GM12873 (cell line): ENCODE measurements around the gene OR4D11.

Experiments
- CTCF ChIP-seq: IDR thresholded peaks from 2 replicates; pipeline ENCODE4 v1.5.1; 2012; ENCODE audit warnings: low read depth, mild to moderate bottlenecking, moderate library complexity, low read length, control low read depth; ENCODE audit not compliant: insufficient read depth; ENCODE audit errors: missing control alignments

Gene OR4D11

DNA sequence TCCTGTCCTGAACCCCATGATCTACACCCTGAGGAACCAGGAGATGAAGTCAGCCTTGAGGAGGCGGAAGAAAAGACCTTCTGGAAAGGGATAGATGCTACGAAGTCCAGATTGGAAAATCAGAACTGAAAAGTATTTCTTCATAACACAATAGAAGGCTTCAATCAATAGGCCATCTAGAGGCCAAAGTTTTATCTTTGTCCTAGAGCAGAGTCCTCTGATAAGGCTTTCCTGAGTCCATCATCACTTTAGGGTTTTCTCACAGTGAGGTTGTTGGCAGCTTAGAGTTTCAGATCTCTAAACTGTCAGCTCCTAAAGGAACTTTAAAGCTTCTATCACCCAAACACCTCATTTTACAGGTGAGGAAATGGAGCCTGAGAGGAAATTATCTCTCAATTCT, 29.2 kb downstream of the OR4D11 start:
- TF ChIP-seq CTCF: no peak

GRCh38 chr11:59534676-59535075, 31.3 kb downstream of the OR4D11 start:
- no peak for TF ChIP-seq CTCF

- TF ChIP-seq CTCF: no peak
Measured at GRCh38 chr11:59542142-59542810, 38.9 kb downstream of the OR4D11 start.

DNA sequence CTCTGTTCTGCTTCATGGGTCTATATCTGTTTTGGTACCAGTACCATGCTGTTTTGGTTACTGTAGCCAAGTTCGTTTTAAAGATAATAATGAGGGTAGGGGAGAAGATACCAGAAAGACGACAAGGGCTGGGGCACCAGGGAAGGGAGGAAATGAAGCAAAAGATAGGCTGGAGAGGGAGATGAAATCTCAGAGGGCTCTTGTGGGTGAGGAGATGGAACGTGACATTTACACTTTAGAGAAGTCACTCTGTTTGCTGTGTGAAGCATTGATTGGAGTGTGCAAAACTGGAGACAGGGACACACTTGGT, 41.4 kb downstream of the OR4D11 start:
- no peak for TF ChIP-seq CTCF

DNA sequence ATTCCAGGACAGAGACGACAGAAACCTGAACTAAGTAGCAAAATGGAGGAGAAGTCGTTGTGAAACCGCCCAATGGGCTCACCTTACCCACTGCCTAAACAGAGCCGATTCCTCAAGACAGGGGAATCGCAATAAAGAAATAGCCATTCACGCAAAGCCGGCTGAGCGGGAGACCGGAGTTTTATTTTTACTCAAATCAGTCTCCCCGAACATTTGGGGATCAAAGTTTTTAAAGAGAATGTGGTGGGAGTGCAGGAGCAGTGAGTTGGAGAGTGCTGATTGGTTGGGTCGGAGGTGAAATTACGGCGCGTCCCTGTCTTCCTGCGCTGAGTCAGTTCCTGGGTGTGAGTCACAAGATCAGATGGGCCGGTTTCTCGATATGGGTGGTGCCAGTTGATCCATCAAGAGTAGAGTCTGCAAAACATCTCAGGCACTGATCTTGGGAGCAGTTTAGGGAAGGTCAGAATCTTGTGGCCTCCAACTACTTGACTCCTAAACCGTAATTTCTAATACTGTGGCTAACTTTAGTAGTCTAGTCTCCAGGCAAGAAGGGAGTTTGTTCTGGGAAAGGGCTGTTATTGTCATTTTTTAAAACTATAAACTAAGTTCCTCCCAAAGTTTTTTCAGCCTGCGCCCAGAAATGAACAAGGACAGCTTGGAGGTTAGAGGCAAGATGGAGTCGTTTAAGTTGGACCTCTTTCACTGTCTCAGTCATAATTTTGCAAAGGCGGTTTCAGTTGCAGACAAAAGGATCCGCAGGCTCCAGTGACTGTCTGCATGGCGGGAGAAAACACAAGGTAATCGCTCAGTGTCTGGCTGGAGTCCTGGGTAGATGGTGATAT, 42.0 kb downstream of the OR4D11 start:
- no peak for TF ChIP-seq CTCF

DNA sequence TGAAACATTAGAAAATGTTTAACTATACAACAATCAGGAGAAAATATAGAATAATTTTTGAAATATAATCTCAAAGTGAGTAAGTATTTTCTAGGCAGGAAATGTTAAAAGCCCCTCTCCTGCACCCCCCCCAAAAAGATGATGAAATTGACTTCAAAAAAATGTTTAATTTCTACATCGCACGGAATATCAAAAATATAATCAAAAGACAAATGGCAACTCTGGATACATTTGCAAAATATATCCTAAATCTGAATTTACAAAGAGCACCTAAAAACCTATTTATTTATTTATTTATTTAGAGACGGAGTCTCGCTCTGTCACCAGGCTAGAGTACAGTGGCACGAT, 44.9 kb downstream of the OR4D11 start:
- no peak for TF ChIP-seq CTCF

DNA sequence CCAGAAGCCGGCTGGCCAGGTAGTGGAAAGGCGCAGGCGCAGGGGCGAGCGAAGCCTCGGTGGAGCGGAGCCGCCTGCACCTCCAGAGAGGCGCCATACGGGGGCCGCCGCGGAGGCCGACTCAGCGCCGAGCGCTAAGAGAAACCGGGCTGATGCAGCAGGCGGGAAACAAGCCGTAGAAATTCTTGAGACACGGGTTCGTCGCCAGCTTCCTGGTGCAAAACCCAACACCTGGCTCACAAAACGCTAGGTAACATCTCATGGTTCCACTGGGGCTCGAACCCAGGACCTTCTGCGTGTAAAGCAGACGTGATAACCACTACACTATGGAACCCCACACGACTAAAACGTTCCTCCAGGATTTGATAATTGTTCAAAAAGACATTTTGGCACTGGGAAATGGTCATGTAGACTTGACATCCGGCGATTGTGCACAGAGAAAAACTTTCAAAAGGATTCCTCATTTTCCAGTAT, 47.0 kb downstream of the OR4D11 start:
- TF ChIP-seq CTCF: peak; percentile 57
